ENCODE measurements around the gene ERN1. TPM values are rescaled to one million over a fixed set of nuclear protein-coding genes. Genes with fewer than 3 reads are reported as not detected.

ERN1 gene
- total RNA-seq, 1 donor from 2014 or later: 16.7 TPM

GRCh38 chr17:64058621-64059020, 71.3 kb downstream of the ERN1 start:
- no peaks in the 10 kb centered on the region for H3K9me3 Mint-ChIP-seq (ENCODE audit: unreplicated experiment)
- peaks cover 4% of the 10 kb centered on the region for H3K27me3 Mint-ChIP-seq (ENCODE audit: unreplicated experiment)
- H3K36me3 Mint-ChIP-seq (ENCODE audit: low read depth, unreplicated experiment): peaks cover 37% of the 10 kb centered on the region
- DNase-seq (ENCODE audit: low spot score): no peak
- peak overlapping the region; percentile 49 for H3K4me3 Mint-ChIP-seq (ENCODE audit: unreplicated experiment)
- peaks cover 49% of the 10 kb centered on the region for H3K4me1 Mint-ChIP-seq (ENCODE audit: unreplicated experiment)
- peak overlapping the region; percentile 31 for H3K27ac Mint-ChIP-seq (ENCODE audit: unreplicated experiment)
- no peak for TF ChIP-seq CTCF (IDR thresholded peaks at IDR 0.05; ENCODE audit: unreplicated experiment)

GRCh38 chr17:64057701-64058263, 72.2 kb downstream of the ERN1 start:
- H3K27me3 Mint-ChIP-seq (ENCODE audit: unreplicated experiment): peaks cover 4% of the 10 kb centered on the region
- peaks cover 44% of the 10 kb centered on the region for H3K4me1 Mint-ChIP-seq (ENCODE audit: unreplicated experiment)
- H3K9me3 Mint-ChIP-seq (ENCODE audit: unreplicated experiment): no peaks in the 10 kb centered on the region
- no peak overlapping the region for H3K27ac Mint-ChIP-seq (ENCODE audit: unreplicated experiment)
- H3K4me3 Mint-ChIP-seq (ENCODE audit: unreplicated experiment): no peak overlapping the region
- peaks cover 42% of the 10 kb centered on the region for H3K36me3 Mint-ChIP-seq (ENCODE audit: low read depth, unreplicated experiment)
- no peak for TF ChIP-seq CTCF (IDR thresholded peaks at IDR 0.05; ENCODE audit: unreplicated experiment)
- DNase-seq (ENCODE audit: low spot score): no peak

- H3K27me3 Mint-ChIP-seq (ENCODE audit: unreplicated experiment): peaks cover 6% of the 10 kb centered on the region
- no peak for DNase-seq (ENCODE audit: low spot score)
- no peaks in the 10 kb centered on the region for H3K9me3 Mint-ChIP-seq (ENCODE audit: unreplicated experiment)
- peak overlapping the region; percentile 29 for H3K4me3 Mint-ChIP-seq (ENCODE audit: unreplicated experiment)
- peaks cover 44% of the 10 kb centered on the region for H3K4me1 Mint-ChIP-seq (ENCODE audit: unreplicated experiment)
- no peak overlapping the region for H3K27ac Mint-ChIP-seq (ENCODE audit: unreplicated experiment)
- TF ChIP-seq CTCF (IDR thresholded peaks at IDR 0.05; ENCODE audit: unreplicated experiment): no peak
- peaks cover 42% of the 10 kb centered on the region for H3K36me3 Mint-ChIP-seq (ENCODE audit: low read depth, unreplicated experiment)
Measured at GRCh38 chr17:64056269-64057005, 73.5 kb downstream of the ERN1 start.

GRCh38 chr17:64055183-64056142, 74.5 kb downstream of the ERN1 start:
- no peak for TF ChIP-seq CTCF (IDR thresholded peaks at IDR 0.05; ENCODE audit: unreplicated experiment)
- Mint-ChIP-seq H3K27me3 (ENCODE audit: unreplicated experiment) (peaks cover 6% of the 10 kb centered on the region), H3K36me3 (ENCODE audit: low read depth, unreplicated experiment) (peaks cover 48% of the 10 kb centered on the region), H3K27ac (ENCODE audit: unreplicated experiment) (no peak overlapping the region), H3K9me3 (ENCODE audit: unreplicated experiment) (no peaks in the 10 kb centered on the region), H3K4me1 (ENCODE audit: unreplicated experiment) (peaks cover 42% of the 10 kb centered on the region), H3K4me3 (ENCODE audit: unreplicated experiment) (peak overlapping the region; percentile 6)
- no peak for DNase-seq (ENCODE audit: low spot score)

Data from endothelial cell (in vitro differentiated cells).